HG02938 (cell line): Measurements from ENCODE around the gene CST9.

Experiments
- ATAC-seq: cut with Tn5 transposase; IDR thresholded peaks from one replicate; pipeline ENCODE4 v1.9.1; 2021; ENCODE audit warnings: mild to moderate bottlenecking, moderate library complexity; ENCODE audit not compliant: unreplicated experiment

Gene CST9

DNA sequence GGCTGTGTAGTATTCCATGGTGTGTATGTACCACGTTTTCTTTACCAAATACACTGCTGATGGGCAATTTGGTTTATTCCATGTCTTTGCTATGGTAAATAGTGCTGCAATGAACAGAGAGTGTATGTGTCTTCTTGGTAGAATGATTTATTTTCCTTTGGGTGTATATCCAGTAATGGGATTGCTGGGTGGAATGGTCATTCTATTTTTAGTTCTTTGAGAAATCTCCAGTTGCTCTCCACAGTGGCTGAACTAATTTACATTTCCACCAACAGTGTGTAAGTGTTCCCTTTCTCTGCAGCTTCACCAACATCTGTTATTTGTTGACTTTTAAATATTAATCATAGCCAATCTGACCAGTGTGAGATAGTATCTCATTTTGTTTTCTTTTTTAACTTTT is 51.3 kb downstream of the CST9 start:
- ATAC-seq, result no peak
